Measurements from ENCODE around the gene PRX. TPM values are rescaled to one million over a fixed set of nuclear protein-coding genes. Genes with fewer than 3 reads are reported as not detected.

The PRX gene, protein sequence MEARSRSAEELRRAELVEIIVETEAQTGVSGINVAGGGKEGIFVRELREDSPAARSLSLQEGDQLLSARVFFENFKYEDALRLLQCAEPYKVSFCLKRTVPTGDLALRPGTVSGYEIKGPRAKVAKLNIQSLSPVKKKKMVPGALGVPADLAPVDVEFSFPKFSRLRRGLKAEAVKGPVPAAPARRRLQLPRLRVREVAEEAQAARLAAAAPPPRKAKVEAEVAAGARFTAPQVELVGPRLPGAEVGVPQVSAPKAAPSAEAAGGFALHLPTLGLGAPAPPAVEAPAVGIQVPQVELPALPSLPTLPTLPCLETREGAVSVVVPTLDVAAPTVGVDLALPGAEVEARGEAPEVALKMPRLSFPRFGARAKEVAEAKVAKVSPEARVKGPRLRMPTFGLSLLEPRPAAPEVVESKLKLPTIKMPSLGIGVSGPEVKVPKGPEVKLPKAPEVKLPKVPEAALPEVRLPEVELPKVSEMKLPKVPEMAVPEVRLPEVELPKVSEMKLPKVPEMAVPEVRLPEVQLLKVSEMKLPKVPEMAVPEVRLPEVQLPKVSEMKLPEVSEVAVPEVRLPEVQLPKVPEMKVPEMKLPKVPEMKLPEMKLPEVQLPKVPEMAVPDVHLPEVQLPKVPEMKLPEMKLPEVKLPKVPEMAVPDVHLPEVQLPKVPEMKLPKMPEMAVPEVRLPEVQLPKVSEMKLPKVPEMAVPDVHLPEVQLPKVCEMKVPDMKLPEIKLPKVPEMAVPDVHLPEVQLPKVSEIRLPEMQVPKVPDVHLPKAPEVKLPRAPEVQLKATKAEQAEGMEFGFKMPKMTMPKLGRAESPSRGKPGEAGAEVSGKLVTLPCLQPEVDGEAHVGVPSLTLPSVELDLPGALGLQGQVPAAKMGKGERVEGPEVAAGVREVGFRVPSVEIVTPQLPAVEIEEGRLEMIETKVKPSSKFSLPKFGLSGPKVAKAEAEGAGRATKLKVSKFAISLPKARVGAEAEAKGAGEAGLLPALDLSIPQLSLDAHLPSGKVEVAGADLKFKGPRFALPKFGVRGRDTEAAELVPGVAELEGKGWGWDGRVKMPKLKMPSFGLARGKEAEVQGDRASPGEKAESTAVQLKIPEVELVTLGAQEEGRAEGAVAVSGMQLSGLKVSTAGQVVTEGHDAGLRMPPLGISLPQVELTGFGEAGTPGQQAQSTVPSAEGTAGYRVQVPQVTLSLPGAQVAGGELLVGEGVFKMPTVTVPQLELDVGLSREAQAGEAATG (N-terminal part only)
- total RNA-seq (2014; rRNA removed; shearing (Covaris generic)) (3.8 and 4.0 TPM in 2 replicates), polyA plus RNA-seq (2016; fragmentation: Nextera tagmentation; extraction: Ambion mirVana) (0.52 and 0.54 TPM in 2 replicates)

DNA sequence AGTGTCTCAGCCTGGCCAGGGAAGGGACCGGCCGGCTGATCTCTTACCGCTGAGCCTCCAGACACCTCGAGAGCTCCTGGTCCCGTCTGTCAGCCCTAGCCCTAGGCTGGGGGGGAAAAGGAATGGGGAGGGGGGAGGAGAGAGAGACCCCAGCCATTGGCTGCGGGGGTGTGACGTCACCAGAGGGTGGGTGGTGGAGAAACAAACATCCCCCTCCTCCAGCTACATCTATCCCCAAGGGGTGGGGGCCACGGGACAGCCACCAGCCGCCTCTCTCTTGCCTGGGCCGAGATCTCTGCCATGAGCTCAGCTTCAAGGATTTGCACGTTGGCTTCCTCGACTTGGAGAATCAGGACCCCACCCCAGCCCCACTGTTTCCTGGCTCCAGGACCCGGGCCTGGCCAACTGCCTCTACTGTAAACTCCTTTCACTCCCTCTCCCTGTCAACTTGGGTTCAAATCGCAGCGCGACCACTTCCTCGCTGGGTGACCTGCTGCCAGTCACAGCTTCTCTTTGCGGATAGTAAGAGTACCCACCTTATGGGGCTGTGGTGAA, at the start of gene PRX:
Gene PRX (minus strand): TSS at position 88 of the 555 bp plus-strand sequence. CDS start 5,446 bp downstream, outside the sequence.
- H3K79me2 ChIP-seq (ENCODE audit: insufficient read depth): no peaks in the 10 kb centered on the region
- WGBS, 2 experiments (ENCODE audit: low coverage in 1 of 2, low lambda C conversion rate in 2 of 2, missing lambda C conversion rate in 2 of 2): 37 to 40% methylated on average over 14 to 18 of the region's 18 CpGs
- H3K36me3 ChIP-seq (ENCODE audit: low read depth): no peaks in the 10 kb centered on the region
- no peaks in the 10 kb centered on the region for H3K9me2 ChIP-seq (ENCODE audit: insufficient read depth)
- H3K4me3 ChIP-seq: no peak within 1 kb of the TSS
- H3K27ac ChIP-seq: no peak within 1 kb of the TSS
- TF ChIP-seq EZH2 (IDR thresholded peaks at IDR 0.05; ENCODE audit: insufficient read depth, poor library complexity, severe bottlenecking) (no peak), EZH2phosphoT487 (IDR thresholded peaks at IDR 0.05; ENCODE audit: insufficient read depth, low read depth) (no peak)
- no peak within 1 kb of the TSS for H3K9ac ChIP-seq
- no peak within 1 kb of the TSS for H2AFZ ChIP-seq
- no peak for DNase-seq
- no peaks in the 10 kb centered on the region for H3F3A ChIP-seq (ENCODE audit: insufficient read depth)
- no peak within 1 kb of the TSS for H3K4me2 ChIP-seq (ENCODE audit: unreplicated experiment)
- in situ Hi-C loops (cut with MboI): no loop called here
- no peaks in the 10 kb centered on the region for H3K4me1 ChIP-seq (ENCODE audit: insufficient read depth)
- H3K27me3 ChIP-seq (replicated peaks; ENCODE audit: insufficient read depth): no peaks in the 10 kb centered on the region
- H3K9me3 ChIP-seq (ENCODE audit: low read depth): no peaks in the 10 kb centered on the region
- H4K20me1 ChIP-seq (ENCODE audit: insufficient read depth): no peaks in the 10 kb centered on the region

DNA sequence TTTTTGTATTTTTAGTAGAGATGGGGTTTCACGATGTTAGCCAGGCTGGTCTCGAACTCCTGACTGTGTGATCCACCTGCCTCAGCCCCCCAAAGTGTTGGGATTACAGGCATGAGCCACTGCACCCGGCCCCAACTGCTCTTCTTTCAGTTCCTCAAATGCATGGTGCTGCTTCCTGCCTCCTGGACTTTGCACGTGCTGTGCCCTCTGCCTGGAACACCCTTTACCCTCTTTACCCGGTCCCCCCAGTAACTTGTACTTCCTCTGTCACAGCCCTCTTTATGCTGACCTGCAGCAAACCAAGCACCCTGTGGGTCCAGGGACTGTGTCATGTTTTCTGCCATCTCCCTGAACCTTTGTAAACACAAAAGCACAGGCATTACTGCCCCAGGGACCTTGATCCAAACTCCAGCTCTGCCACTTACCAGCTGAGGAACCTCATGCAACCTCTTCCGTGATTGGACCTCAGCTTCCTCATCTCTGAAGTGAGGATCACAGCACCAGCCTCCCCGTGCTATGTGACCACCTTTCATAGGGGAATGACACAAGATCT, 48.6 kb upstream of the PRX start:
- H3K27ac ChIP-seq: no peak overlapping the region
- no peak overlapping the region for H3K4me2 ChIP-seq (ENCODE audit: unreplicated experiment)
- no peaks in the 10 kb centered on the region for H3K9me2 ChIP-seq (ENCODE audit: insufficient read depth)
- in situ Hi-C loops (cut with MboI): no loop called here
- H2AFZ ChIP-seq: no peak overlapping the region
- H3K36me3 ChIP-seq (ENCODE audit: low read depth): no peaks in the 10 kb centered on the region
- H3K9me3 ChIP-seq (ENCODE audit: low read depth): no peaks in the 10 kb centered on the region
- no peak overlapping the region for H3K4me3 ChIP-seq
- H3K79me2 ChIP-seq (ENCODE audit: insufficient read depth): no peaks in the 10 kb centered on the region
- H3F3A ChIP-seq (ENCODE audit: insufficient read depth): peaks cover 8% of the 10 kb centered on the region
- no peak for DNase-seq
- H3K4me1 ChIP-seq (ENCODE audit: insufficient read depth): peaks cover 21% of the 10 kb centered on the region
- TF ChIP-seq EZH2phosphoT487 (IDR thresholded peaks at IDR 0.05; ENCODE audit: insufficient read depth, low read depth) (no peak), EZH2 (IDR thresholded peaks at IDR 0.05; ENCODE audit: insufficient read depth, poor library complexity, severe bottlenecking) (no peak)
- no peaks in the 10 kb centered on the region for H3K27me3 ChIP-seq (replicated peaks; ENCODE audit: insufficient read depth)
- no peaks in the 10 kb centered on the region for H4K20me1 ChIP-seq (ENCODE audit: insufficient read depth)
- no peak overlapping the region for H3K9ac ChIP-seq
- WGBS, 2 experiments (ENCODE audit: low coverage in 1 of 2, low lambda C conversion rate in 2 of 2, missing lambda C conversion rate in 2 of 2): 86 to 91% methylated on average over 7 of the region's 7 CpGs

DNA sequence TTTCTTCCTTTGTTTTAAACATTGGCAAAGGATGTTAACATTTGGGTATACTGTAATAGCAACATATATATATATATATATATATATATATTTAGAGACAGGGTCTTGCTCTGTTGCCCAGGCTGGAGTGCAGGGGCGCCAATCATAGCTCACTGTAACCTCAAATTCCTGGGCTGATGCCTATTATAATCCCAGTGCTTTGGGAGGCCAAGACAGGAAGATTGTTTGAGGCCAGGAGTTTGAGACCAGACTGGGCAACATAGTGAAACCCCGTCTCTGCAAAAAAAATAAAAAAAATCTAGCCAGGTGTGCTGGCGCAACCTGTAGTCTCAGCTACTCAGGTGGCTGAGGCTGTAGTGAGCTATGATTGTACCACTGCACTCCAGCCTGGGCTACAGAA, 47.0 kb upstream of the PRX start:
- H3K4me3 ChIP-seq: no peak overlapping the region
- H3K79me2 ChIP-seq (ENCODE audit: insufficient read depth): no peaks in the 10 kb centered on the region
- in situ Hi-C loops (cut with MboI): no loop called here
- TF ChIP-seq EZH2phosphoT487 (IDR thresholded peaks at IDR 0.05; ENCODE audit: insufficient read depth, low read depth) (no peak), EZH2 (IDR thresholded peaks at IDR 0.05; ENCODE audit: insufficient read depth, poor library complexity, severe bottlenecking) (no peak)
- H3K9me2 ChIP-seq (ENCODE audit: insufficient read depth): no peaks in the 10 kb centered on the region
- H2AFZ ChIP-seq: no peak overlapping the region
- H3K4me2 ChIP-seq (ENCODE audit: unreplicated experiment): no peak overlapping the region
- WGBS, 2 experiments (ENCODE audit: low coverage in 1 of 2, low lambda C conversion rate in 2 of 2, missing lambda C conversion rate in 2 of 2): 92 to 93% methylated on average over 3 of the region's 3 CpGs
- no peak overlapping the region for H3K27ac ChIP-seq
- peaks cover 7% of the 10 kb centered on the region for H3F3A ChIP-seq (ENCODE audit: insufficient read depth)
- no peak overlapping the region for H3K9ac ChIP-seq
- H3K27me3 ChIP-seq (replicated peaks; ENCODE audit: insufficient read depth): no peaks in the 10 kb centered on the region
- no peaks in the 10 kb centered on the region for H4K20me1 ChIP-seq (ENCODE audit: insufficient read depth)
- no peaks in the 10 kb centered on the region for H3K9me3 ChIP-seq (ENCODE audit: low read depth)
- no peak for DNase-seq
- peaks cover 14% of the 10 kb centered on the region for H3K4me1 ChIP-seq (ENCODE audit: insufficient read depth)
- H3K36me3 ChIP-seq (ENCODE audit: low read depth): no peaks in the 10 kb centered on the region
